GM19467 (cell line): ENCODE data around the gene SPANXC.
"Not testable (repeated sequence)": the region's sequence is repeated elsewhere in the genome, so short reads cannot be mapped to it uniquely, and the experiment has no call there.

Source experiments
- ATAC-seq: cut with Tn5 transposase; IDR thresholded peaks from one replicate; pipeline ENCODE4 v1.9.1; 2021; ENCODE audit warnings: mild to moderate bottlenecking, moderate library complexity; ENCODE audit not compliant: unreplicated experiment

The SPANXC gene, protein sequence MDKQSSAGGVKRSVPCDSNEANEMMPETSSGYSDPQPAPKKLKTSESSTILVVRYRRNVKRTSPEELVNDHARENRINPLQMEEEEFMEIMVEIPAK

DNA sequence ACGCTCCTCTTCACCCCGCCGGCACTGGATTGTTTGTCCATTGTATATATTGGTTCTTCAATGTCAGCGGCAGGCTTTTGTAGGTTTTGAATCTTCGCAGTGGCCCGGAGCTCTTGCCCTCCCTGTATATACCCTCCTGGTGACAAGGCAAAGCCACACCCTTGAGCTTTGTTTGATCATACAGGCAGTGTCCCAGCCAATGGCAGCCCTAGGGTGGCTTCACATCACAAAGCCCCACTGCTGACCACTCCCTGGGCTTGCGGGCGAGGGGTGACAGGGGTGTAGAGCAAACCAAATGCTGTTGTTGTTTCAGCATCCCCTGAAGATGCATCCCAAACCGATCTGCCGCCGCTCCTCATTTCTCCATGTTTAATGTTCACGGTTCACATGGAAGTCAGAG is at the start of gene SPANXC:
Gene SPANXC, minus strand, starts transcription at position 101 of the 400 bp plus-strand sequence. Its CDS starts 60 bp downstream, at position 41.
- ATAC-seq: not testable (repeated sequence)

DNA sequence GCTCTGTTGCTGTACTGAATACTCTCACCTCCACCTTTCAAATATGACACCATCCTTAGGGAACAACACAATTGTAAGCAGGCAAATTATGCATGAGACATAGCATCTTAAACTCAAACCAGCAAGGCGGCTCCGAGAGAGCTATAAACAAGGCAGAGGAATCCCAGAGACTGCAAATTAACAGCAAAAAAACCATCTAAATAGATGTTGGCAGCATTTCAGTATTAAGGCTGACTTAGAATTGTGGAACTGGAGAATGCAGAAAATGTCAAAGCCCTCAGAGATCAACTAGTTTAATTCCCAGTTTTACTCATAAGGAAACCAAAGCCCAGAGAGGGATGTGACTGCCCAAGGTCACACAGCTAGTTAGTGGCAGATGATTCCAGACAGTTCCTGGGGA is 37.2 kb upstream of the SPANXC start:
- no peak for ATAC-seq

DNA sequence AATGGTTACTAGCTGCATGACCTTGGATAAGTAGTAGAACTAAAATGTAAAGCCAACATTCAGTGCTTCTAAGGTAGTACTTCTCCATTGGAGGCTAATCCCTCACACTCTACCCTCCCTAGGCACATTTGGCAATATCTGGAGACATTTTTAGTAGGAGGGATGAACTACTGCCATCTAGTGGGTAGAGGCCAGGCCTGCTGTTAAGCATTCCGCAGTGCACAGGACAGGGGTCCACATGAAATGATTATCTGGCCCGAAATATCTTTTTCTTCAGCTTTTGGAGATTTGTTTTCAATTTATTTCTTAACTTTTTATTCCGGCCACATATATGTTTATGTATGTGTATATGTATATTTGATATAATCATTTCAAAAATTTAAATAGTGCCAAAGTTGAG is 36.0 kb upstream of the SPANXC start:
- no peak for ATAC-seq

DNA sequence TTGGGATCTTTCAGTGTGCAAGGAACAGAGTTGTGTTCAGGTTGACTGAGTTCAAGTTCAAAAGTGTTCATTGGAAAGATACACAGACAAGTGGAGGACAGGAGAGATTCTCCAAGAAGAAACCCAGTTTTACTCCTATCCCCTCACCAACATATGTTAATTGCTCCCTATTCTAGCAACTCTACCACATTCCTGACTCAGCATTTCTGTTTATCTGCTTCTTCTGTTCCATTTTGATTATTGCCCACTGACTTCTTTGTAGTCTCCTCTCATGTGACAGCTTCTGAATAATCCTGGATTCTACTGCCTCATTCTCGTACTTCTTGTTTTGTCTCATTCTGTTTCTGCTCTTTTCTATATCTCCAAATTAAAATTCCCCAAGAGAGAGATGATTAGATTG is 15.8 kb upstream of the SPANXC start:
- no peak for ATAC-seq

DNA sequence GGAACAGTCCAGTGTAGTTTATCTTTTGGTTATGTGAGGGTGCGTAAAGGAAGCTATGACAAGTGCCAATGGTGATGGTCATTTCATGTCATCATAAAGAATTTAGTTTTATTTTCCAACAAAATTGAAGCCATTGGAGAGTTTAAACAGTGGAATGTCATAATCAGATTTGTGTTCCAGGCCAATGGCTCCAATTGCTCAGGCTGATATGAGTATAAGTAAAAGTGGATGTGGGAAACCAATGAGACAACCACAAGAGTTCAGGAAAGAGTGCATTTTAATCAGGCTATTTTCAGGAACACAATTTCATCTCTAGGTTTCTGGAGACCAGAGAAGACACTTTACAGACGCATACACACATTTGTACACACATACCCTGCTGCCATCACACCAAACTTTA is 20.7 kb downstream of the SPANXC start:
- ATAC-seq: no peak

DNA sequence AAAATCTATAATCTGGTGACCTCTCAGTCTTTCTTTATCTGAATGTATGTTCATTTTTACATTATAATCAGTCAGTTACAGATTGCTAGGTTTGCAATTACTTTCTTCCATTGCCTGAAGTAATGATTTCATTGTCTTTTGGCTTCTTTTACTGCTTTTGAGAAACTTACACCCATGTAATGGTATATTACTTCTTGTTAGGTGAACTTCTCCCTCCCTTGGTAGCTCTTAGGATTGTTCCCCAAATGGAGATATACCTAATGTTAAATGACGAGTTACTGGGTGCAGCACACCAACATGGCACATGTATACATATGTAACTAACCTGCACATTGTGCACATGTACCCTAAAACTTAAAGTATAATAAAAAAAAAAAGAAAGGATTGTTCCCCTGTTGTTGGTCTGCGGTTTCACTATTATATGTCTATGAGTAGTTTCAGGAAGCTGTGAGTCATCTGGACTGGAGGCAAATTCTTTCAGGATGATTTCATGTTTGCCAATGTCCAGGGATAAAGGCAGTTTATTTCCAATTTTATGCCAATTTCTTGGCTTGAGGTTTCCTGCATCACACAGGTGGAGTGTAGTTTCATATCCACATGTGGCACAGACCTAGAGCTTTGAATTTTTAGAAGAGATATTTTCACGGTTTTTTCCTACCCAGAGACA is 21.8 kb downstream of the SPANXC start:
- no peak for ATAC-seq

DNA sequence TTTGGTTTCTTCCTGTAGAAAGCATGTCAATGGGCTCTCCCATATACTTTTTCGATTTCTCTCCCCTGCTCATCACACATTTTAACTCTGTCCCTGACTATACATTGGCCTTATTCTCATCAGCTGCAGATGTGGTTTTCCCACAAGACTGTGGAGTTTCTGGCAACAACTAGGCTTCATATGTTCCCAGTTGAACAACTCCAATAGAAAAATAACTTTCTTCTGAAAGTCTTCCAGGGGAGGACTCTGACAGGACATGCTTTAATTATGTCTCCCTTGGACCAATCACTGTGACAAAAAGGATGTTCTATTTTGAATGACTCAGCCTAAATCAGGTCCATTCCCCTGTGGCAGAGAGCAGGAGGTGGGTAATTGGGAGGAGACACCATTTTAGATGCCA is 28.1 kb downstream of the SPANXC start:
- ATAC-seq: no peak

DNA sequence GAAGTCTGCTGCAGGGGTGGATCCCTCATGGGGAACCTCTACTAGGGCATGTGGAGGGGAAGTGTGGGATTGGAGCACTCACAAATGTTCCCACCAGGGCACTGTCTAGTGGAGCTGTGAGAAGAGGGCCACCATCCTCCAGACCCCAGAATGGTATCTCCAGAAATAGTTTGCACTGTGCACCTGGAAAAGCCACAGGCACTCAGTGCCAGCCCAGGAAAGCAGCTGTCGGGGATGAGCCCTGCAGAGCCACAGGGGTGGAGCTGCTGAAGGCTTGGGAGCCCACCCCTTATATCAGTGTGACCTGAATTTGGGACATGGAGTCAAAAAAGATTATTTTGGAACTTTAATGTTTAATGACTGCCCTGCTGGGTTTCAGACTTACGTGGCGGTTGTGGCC is 40.4 kb downstream of the SPANXC start:
- ATAC-seq: no peak
